SU-DHL-6 (cell line): ENCODE measurements around the gene DOCK9.

ENCODE experiments used
- CTCF ChIP-seq: fragments of 200-600 bp; sonication (generic); IDR thresholded peaks from one replicate; pipeline ENCODE4 v1.5.1; 2017; ENCODE audit warnings: antibody characterized with exemption, mild to moderate bottlenecking, low read length, moderate library complexity; ENCODE audit not compliant: insufficient read depth, poor library complexity, severe bottlenecking
- EZH2phosphoT487 ChIP-seq: fragments of 200-600 bp; sonication (generic), shearing (Covaris generic); conservative IDR thresholded peaks from 2 replicates; pipeline ENCODE4 v1.6.1; 2018; ENCODE audit warnings: mild to moderate bottlenecking, antibody characterized with exemption, low read length, moderate library complexity, mixed read lengths

- TF ChIP-seq CTCF (no peak), EZH2phosphoT487 (no peak)
These were observed 157.0 kb downstream of the DOCK9 start for GRCh38 chr13:98820744-98821371.
